GM19324 (cell line): ENCODE measurements around the gene SLC6A5.

Experiments
- ATAC-seq: cut with Tn5 transposase; IDR thresholded peaks from one replicate; pipeline ENCODE4 v1.9.1; 2021; ENCODE audit warnings: mild to moderate bottlenecking, moderate library complexity; ENCODE audit not compliant: unreplicated experiment, low FRiP score

SLC6A5 gene

GRCh38 chr11:20668131-20668809 is 68.9 kb downstream of the SLC6A5 start:
- no peak for ATAC-seq

DNA sequence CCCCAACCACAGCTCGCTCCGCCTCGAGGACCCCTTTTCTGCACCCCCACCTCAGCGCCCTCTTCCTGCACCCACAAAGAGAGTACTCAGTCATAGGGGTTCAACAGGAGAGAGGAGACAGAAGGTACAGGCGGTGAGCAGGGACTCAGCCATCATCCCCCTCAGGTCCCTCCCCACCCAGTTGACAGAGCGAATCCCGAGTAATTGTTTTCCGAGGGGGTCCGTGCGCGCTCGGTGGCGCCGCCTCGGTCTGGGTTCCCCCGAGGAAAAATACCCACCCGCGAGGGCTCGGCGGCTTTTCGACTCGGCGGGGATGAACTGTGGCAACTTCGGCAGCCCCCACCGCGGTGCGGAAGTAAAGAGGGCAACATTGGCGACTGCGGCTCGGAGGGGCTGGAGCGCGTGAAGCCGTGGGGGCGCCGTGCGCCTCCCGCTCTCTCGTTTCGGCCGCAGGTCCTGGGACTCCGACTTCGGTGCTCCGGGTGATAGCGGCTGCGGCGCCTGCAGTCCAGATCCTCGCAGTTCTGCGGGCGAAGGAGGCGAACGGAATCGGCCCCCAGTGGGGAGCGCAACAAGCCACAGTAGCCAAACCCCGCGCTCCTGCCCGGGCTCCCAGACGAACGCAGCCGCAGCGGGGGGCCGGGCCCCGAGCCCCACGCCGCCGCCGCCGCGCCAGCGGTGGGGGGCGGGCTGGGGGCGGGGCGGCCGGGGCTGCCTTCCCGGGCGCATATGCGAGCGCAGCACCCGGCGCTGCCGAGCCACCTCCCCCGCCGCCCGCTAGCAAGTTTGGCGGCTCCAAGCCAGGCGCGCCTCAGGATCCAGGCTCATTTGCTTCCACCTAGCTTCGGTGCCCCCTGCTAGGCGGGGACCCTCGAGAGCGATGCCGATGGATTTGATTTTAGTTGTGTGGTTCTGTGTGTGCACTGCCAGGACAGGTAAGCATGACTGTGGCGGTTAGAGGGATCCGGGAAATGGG is 69.7 kb downstream of the SLC6A5 start, which contains the start of gene NELL1:
Gene NELL1 (plus strand): TSS at position 743 of the 976 bp plus-strand sequence.
- no peak for ATAC-seq

GRCh38 chr11:20669820-20670684 is 70.6 kb downstream of the SLC6A5 start:
- no peak for ATAC-seq

DNA sequence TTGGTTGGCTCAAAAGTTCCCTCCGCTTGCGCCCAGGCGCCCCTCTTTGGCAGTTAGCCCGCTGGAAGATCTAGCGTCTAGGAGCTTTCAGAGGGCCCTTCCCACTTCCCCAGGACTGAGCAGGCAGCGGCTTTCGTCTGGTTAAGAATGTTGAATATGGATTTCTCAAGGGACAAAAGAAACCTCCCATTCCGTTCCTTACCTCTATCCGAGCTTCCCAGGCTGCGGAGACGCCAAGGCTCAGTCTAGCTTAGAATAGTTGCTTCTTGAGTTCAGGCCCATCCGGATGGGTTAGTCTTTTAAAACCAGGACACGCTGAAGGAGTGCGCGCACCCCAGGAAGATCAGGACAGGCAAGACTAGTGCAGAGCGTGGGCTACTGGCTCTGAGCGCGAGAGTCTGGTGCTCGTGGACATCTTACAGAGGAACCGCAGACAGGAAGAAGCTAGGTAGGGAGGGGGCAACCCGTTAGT is 71.6 kb downstream of the SLC6A5 start:
- ATAC-seq, result no peak

- ATAC-seq, result no peak
These were observed 72.6 kb downstream of the SLC6A5 start for GRCh38 chr11:20671856-20672546.

DNA sequence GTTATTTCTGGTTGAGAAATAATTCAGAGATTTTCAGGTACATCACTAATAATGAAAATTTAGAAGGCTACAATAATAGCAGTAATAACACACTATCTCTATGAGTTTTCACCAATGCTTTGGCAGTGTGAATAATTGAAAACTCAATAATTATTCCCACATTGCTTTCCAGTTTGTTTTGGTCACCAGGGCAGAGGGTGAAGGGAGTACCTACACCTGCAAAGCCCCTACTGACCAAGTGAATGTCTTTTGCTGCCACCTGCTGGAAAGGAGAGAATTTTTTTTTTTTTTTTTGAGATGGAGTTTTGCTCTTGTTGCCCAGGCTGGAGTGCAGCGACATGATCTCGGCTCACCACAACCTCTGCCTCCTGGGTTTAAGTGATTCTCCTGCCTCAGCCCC is 73.2 kb downstream of the SLC6A5 start:
- ATAC-seq, result no peak

- no peak for ATAC-seq
These were observed 77.2 kb downstream of the SLC6A5 start for GRCh38 chr11:20676658-20677057.

GRCh38 chr11:20688761-20689160 is 89.4 kb downstream of the SLC6A5 start:
- ATAC-seq, result no peak

DNA sequence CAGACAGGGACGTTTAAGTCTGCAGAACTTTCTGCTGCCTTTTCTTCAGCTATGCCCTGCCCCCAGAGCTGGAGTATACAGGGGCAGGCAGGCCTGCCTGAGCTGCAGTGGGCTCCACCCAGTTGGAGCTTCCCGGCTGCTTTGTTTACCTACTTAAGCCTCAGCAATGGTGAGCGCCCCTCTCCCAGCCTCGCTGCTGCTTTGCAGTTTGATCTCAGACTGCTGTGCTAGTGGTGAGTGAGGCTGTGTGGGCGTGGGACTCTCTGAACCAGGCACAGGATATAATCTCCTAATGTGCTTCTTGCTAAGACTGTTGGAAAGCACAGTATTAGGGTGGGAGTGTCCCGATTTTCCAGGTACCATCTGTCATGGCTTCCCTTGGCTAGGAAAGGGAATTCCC is 108.5 kb downstream of the SLC6A5 start:
- ATAC-seq, result no peak
